Stimulated activated CD8-positive, alpha-beta memory T cell treated with anti-CD3 and anti-CD28 coated beads, Interleukin-15, amount 100 ng/mL, for 48 hours (primary cell): Measurements from ENCODE around the gene RHO.
"Not testable (repeated sequence)": the region's sequence is repeated elsewhere in the genome, so short reads cannot be mapped to it uniquely, and the experiment has no call there.

ENCODE experiments used
- DNase-seq, 2 donors: peaks; one replicate each; pipeline ENCODE4 v3.0.0-alpha.2; 2020; ENCODE audit warnings: low read depth in 2 of 2

The RHO gene

DNA sequence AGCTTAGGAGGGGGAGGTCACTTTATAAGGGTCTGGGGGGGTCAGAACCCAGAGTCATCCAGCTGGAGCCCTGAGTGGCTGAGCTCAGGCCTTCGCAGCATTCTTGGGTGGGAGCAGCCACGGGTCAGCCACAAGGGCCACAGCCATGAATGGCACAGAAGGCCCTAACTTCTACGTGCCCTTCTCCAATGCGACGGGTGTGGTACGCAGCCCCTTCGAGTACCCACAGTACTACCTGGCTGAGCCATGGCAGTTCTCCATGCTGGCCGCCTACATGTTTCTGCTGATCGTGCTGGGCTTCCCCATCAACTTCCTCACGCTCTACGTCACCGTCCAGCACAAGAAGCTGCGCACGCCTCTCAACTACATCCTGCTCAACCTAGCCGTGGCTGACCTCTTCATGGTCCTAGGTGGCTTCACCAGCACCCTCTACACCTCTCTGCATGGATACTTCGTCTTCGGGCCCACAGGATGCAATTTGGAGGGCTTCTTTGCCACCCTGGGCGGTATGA lies at the start of gene RHO:
Gene RHO, plus strand, starts transcription at position 51 of the 512 bp plus-strand sequence. Its CDS starts 95 bp downstream, at position 146.
- DNase-seq: no peak

- DNase-seq: not testable (repeated sequence)
Observed at GRCh38 chr3:129481225-129481765, 47.1 kb upstream of the RHO start.

DNA sequence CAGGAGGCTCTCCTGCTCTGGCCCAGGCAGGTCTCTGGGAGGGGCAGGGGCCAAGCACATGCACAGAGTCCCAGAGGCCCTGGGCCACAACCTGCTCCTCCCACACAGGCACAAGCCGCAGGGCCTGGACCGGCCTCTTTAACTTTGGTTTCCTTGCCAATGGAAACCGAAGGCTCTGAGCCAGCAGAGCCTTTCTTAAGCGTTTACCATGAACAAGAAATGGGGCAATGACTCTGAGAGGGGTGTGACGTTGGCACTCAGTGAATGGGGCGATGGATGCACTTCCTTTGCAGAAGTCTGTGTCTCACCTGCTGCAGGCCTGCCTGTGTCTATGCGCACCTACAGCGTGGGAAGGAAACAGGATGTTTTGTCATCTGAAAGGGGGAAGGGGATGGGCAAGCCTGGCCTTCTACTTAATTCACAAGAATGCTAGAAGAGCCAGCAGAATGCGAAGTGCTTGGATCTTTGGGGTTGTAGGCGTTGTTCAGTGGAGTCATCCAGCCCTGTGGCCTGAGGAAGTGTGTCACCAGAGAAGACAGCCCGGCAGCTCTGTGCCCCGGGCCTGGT lies 46.6 kb upstream of the RHO start:
- DNase-seq: no peak

DNA sequence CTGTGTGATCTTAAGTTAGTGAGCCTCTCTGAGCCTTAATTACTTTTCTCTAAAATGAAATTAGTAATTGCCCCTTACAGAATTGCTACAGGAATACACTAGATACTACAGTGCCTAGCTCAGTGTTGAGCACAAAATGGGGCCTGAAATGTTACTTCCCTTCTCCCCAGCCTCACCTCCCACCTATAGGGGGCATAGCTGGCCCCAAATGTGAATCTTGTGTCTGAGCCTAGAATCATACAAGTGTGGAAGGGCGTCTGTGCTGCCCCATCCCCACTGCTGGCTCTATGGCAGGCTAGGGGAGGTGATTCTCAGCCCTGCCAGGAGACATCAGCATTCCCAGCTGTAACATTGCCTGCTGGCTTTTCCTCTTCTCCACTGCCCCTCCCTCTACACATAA lies 45.7 kb upstream of the RHO start:
- no peak for DNase-seq

DNA sequence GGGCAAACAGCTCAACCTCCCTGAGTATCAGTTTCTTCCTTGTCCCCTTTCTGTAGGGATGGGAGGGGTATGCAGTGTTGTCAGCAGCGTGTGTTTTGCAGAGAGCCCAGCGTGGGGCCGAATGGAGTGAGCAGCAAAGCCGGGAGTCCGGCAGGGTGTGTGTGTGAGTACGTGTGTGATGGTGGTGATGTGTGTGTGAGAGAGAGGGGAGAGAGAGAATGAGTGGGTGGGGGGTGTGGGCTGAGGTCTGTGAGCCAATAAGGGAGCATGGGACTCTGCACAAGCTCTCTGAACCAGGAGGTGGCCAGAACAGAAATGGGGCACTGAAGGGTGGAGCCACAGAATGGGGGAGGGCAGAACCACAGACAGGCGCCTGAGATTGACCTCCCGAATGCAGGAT lies 44.6 kb upstream of the RHO start:
- DNase-seq: no peak

DNA sequence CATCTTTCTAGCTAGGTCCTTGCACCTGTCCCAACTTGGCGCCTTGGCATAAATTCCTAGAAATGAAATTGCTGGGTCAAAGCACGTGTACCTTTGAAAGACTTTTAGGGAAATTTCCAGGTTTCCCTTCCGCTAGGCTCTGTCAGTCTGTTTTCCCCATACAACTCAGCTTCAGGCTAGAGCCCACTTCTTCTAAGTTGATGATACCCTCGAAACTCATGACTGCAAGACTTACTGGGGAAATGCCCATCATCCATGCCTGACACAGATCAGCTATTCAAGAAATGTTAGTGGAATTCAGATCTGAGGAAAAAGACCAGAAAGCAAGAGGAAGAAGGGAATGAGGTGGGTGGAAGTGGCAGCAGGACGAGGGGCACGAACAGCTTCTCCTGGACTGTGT lies 43.3 kb upstream of the RHO start:
- DNase-seq: not testable (repeated sequence)

- no peak for DNase-seq
Observed at GRCh38 chr3:129485721-129486663, 42.4 kb upstream of the RHO start.

DNA sequence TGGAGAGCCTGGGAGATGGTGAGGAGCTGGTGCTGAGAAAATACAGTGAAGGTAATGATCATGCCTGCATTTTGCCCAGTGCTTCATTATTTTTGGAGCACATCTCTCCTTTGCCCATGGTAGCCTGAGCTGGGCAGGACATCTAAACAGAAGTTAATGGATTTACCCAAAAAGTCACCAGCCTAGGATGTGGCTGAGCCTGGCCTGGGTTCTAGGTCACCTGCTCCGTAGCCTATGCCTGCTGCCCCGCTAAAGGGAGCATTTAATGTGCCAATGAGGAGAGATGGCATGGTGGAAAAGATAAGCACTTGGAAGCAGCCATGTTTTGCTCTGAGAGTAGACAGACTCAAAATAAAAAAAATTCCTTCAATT lies 41.8 kb upstream of the RHO start:
- no peak for DNase-seq

GRCh38 chr3:129487183-129487867 lies 41.1 kb upstream of the RHO start:
- DNase-seq: no peak

DNA sequence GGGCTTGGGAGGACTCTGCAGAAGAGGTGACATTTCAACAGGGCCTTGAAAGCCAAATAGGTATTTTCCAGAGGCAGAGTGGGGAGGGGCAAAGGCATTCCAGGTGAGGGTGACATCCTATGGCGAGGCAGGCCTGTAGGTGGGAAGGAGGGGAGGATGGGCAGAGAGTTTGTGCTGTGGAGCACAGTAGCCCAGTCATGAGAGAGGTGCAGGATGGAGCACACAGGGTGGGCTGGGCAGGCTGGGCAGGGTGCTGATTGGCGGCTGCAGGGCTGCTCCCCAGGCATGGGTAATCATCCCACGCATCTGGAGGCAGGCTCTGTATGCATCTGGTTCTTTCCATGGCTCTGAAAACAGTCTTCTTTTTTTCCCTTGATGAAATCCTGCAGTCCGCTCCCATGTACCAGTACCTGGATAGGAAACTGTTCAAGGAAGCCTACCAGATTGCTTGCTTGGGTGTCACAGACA lies 40.5 kb upstream of the RHO start:
- DNase-seq: not testable (repeated sequence)

DNA sequence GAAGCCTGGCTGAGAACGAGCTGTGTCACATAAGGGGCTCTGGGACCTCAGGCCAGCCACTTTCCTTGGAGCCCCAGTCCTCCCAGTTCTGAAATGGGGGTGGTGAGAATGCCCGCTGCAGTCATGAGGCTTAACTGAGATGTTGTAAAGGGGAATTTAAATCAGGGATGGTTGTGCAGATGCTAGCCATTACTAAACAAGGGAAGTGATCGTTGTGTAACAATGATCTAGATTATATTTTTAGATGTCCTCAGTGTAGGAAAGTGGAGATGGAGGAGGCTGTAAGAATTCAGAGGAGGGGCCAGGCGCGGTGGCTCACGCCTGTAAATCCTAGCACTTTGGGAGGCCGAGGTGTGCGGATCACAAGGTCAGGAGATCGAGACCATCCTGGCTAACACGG lies 39.2 kb upstream of the RHO start:
- DNase-seq: not testable (repeated sequence)

- DNase-seq: peak; percentile 15 to 24
Observed at GRCh38 chr3:129490273-129490675, 38.2 kb upstream of the RHO start.

DNA sequence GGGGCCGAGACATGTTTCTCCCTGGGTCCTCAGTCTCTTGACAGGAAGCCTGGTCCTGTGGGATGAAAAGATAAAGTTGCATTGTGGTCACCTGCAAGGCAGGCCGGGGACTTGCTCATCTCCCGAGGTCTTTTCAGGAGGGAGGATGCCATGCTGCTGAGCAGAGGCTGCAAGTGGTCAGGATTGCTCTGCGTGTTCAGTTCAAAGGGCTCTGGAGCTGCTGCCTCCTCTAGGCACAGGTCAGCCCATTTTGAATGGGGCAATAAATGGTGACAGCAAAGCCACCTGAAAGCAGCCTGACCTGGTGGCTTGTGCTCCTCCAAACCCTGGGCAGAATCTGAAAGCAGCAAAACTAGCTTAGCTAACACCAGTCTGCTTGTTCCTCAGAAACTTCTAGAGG lies 37.4 kb upstream of the RHO start:
- not testable (repeated sequence) for DNase-seq

DNA sequence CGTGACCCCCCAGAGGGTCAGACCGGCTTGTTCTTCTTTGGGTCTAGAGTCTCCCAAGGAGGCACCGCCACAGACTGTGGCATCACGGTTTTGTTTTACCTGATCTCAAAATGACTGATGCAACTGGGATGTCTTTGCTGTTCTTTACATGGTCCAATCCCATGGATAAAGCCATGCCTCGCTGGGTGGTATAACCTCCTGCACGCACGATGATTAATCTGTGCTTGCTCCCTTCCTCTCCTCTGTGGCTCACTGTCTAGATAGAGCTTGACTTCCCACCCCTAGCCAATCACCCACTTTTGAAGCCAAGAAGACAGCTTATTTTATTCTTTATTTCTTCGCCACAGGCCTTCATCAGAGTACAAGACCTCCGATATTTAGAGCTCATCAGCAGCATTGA lies 36.6 kb upstream of the RHO start:
- DNase-seq: no peak

- no peak for DNase-seq
Observed at GRCh38 chr3:129492691-129493090, 35.7 kb upstream of the RHO start.

GRCh38 chr3:129493206-129493605 lies 35.2 kb upstream of the RHO start:
- DNase-seq: no peak

DNA sequence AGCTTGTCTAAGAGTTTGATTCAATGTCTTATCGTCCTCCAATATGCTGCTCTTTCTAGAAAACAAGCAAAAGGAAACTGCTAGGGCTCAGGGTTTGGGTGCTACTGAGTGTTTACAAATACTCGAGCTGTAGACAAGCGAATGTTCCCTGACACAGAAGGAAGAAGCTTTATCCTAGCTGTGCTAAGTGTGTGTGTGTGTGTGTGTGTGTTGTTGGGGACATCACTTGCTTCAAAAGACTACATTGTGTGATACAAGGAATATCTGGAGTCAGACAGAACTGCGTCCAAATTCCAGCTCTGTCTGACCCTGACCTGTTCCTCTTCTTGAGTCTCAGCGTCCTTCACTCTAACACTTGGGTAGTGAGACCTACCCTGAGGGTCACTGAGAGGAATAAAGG lies 33.9 kb upstream of the RHO start:
- DNase-seq: not testable (repeated sequence)

GRCh38 chr3:129495006-129495639 lies 33.3 kb upstream of the RHO start:
- not testable (repeated sequence) for DNase-seq

DNA sequence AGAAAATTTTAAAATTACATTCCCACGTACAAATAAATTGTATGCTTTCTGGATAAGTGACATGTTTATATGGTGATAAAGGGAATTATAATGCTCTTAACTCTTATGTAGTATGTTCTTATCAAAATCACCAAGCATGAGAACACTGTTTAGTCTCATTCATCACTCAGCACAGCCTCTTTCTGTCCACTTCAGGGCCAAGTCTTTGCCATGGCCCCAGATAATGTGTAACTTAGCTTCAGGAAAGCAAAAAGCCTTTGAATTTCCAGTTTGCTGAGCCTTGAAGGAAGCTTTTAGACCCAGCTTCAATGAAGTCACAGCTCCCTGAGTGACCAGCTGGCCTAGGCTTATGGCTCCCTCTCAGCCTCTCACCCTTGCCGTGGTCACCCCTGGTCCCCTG lies 30.6 kb upstream of the RHO start:
- DNase-seq: not testable (repeated sequence)

GRCh38 chr3:129498603-129499488 lies 29.6 kb upstream of the RHO start:
- DNase-seq: not testable (repeated sequence)
